Activated T-cell treated with anti-CD3 and anti-CD28 coated beads, Interleukin-2, amount 50 U/mL, for 4 hours (primary cell): Measurements from ENCODE around the gene BTF3. TPM values are rescaled to one million over a fixed set of nuclear protein-coding genes. Genes with fewer than 3 reads are reported as not detected.

Experiments used
- total RNA-seq, 3 donors: library from RNA; stranded (reverse); gene quantifications; one replicate each; pipeline ENCODE4 v1.2.1, GENCODE V29; 2021

The BTF3 gene
- total RNA-seq, 3 donors from 2014 or later, result 967 to 1,090 (median 1,019) TPM

Other genes starting within 250 kb of the BTF3 start
- under 1 TPM in 1 of 3 donors, not detected in 2; 0.13 TPM for gene FOXD1, start 49.7 kb upstream of the BTF3 start, total RNA-seq
- gene ANKRA2, start 67.2 kb downstream of the BTF3 start, total RNA-seq, result 1 to 10 TPM; 5.5 to 9.8 (median 7.4) TPM
- 10 to 100 TPM; 72.9 to 78.1 (median 74.7) TPM for gene UTP15, start 67.3 kb downstream of the BTF3 start, total RNA-seq
- under 1 TPM; 0.05 to 0.23 (median 0.14) TPM for gene ARHGEF28, start 127.8 kb downstream of the BTF3 start, total RNA-seq